Duodenal mucosa (tissue), 2 donors: ENCODE measurements around the gene ZNF827.

Source experiments
- H3K27ac ChIP-seq: one replicate; pipeline ENCODE4 v1.7.0; 2013; ENCODE audit warnings: low read depth, low read length
- H3K27me3 ChIP-seq, 2 donors: one replicate each; pipeline ENCODE4 v1.7.0; 2013; ENCODE audit warnings: low read length in 2 of 2, control low read depth in 1 of 2; ENCODE audit not compliant: insufficient read depth in 2 of 2, control insufficient read depth in 1 of 2
- H3K36me3 ChIP-seq, 2 donors: one replicate each; pipeline ENCODE4 v1.7.0; 2013; ENCODE audit warnings: low read length in 2 of 2, control low read depth in 1 of 2; ENCODE audit not compliant: insufficient read depth in 2 of 2, control insufficient read depth in 1 of 2
- H3K4me1 ChIP-seq, 2 donors: one replicate each; pipeline ENCODE4 v1.7.0; 2013; ENCODE audit warnings: low read length in 2 of 2, control low read depth in 1 of 2; ENCODE audit not compliant: insufficient read depth in 2 of 2, control insufficient read depth in 1 of 2
- H3K4me3 ChIP-seq, 2 donors: one replicate each; pipeline ENCODE4 v1.7.0; 2013; ENCODE audit warnings: low read length in 2 of 2, low read depth in 1 of 2
- H3K9ac ChIP-seq, 2 donors: one replicate each; pipeline ENCODE4 v1.7.0; 2013; ENCODE audit warnings: low read length in 2 of 2, low read depth in 1 of 2
- H3K9me3 ChIP-seq, 2 donors: one replicate each; pipeline ENCODE4 v1.7.0; 2013; ENCODE audit warnings: low read length in 2 of 2, control low read depth in 1 of 2; ENCODE audit not compliant: control insufficient read depth in 1 of 2

Gene ZNF827

DNA sequence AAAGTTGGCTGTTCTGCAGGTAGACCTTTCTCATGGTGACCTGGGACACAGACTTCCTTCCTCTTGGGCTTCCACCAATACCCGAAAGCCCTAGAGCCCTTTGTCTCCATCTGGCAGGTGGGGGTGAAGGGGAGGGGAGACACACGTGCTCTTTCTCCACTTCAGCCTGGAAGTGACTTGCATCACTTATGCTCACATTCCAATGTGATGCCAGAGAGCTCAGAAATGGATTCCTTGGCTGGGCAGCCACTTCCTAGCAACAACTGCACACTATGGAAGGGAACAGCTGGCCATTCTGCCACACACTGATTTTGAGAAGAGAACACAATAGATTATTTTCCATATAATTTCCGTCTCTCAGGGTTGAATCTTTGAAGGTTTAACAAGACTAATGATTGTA is 222.4 kb downstream of the ZNF827 start:
- no peaks in the 10 kb centered on the region for H3K4me1 ChIP-seq
- H3K9ac ChIP-seq: no peak overlapping the region
- no peaks in the 10 kb centered on the region for H3K36me3 ChIP-seq
- H3K9me3 ChIP-seq: peaks cover 0 to 1% of the 10 kb centered on the region in 2 donors
- no peaks in the 10 kb centered on the region for H3K27me3 ChIP-seq
- no peak overlapping the region for H3K27ac ChIP-seq
- H3K4me3 ChIP-seq: no peak overlapping the region

DNA sequence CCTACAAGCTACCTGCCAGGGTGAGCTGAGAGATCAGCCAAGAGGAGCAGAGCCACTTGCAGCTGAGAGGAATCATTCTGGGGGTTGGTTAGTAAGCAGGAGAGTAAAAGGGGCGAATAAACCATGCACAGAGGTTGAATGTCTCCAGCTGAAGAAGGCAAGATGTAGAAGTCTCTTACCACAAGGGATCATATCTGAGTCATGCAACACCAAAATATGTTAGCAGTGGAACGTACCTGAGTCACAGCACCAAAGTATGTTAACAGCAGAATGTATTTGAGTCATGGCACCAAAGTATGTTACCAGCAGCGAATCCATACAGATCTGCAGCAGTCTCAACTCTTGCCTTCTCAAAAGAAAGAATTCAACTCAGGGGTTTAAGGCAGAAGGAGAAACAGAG is 228.8 kb downstream of the ZNF827 start:
- H3K27ac ChIP-seq: no peak overlapping the region
- peaks cover 5 to 7% of the 10 kb centered on the region in 2 donors for H3K4me1 ChIP-seq
- H3K27me3 ChIP-seq: no peaks in the 10 kb centered on the region
- H3K9ac ChIP-seq: no peak overlapping the region
- H3K36me3 ChIP-seq: no peaks in the 10 kb centered on the region
- no peak overlapping the region for H3K4me3 ChIP-seq
- H3K9me3 ChIP-seq: peaks cover 0 to 3% of the 10 kb centered on the region in 2 donors

DNA sequence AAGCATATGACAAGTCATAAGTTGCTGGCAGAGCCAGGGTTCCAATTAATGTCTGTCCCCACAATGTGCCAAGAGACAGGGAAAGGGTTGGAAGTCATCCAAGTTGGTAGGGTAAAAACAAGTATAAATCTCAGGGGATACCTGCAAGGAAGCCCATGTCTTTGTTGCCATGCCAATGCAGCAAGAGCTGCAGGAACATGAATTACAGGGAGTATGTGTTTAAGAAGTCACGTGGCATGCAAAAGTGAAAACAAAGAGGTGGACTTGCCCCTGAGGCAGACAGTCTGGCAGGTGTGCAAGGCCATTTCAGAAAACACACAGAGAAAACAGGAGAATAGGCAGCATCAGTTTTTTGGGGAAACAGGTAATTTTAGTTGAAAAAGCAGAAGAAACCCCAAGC is 229.3 kb downstream of the ZNF827 start:
- no peak overlapping the region for H3K27ac ChIP-seq
- no peak overlapping the region for H3K4me3 ChIP-seq
- H3K9me3 ChIP-seq: peaks cover 0 to 3% of the 10 kb centered on the region in 2 donors
- H3K36me3 ChIP-seq: no peaks in the 10 kb centered on the region
- H3K9ac ChIP-seq: no peak overlapping the region
- no peaks in the 10 kb centered on the region for H3K27me3 ChIP-seq
- peaks cover 5 to 7% of the 10 kb centered on the region in 2 donors for H3K4me1 ChIP-seq
